Measurements from ENCODE around the gene EPS8L1.

- TF ChIP-seq CTCF (IDR thresholded peaks at IDR 0.05) (no peak), POLR2A (IDR thresholded peaks at IDR 0.05; ENCODE audit: low read depth) (no peak)
Observed at GRCh38 chr19:55094456-55095259, 19.0 kb downstream of the EPS8L1 start.
